Prostate gland (tissue), 2 donors: ENCODE results near the gene CADPS2.

Experiments used
- POLR2A ChIP-seq: fragments of 450-650 bp; IDR thresholded peaks from one replicate; pipeline ENCODE4 v1.6.1; 2016; ENCODE audit warnings: antibody characterized with exemption, mild to moderate bottlenecking
- POLR2AphosphoS5 ChIP-seq: sonication (generic); formaldehyde crosslinking; IDR thresholded peaks from one replicate; pipeline ENCODE4 v1.6.1; 2017; ENCODE audit warnings: antibody characterized with exemption
- TF ChIP-seq, protein P1 (sequence below), 4 experiments: fragments of 200-600 bp in 2 of 4; fragments of 450-650 bp in 2 of 4; sonication (generic) in 2 of 4; IDR thresholded peaks; 1 replicate in 3 of 4; 2 replicates in 1 of 4; pipeline ENCODE4 v1.5.1; 2016 to 2019; ENCODE audit warnings: antibody characterized with exemption in 4 of 4, mild to moderate bottlenecking in 2 of 4, moderate library complexity in 2 of 4

GRCh38 chr7:122363144-122363543, 523.1 kb downstream of the CADPS2 start:
- no peak for TF ChIP-seq POLR2A
- TF ChIP-seq, protein P1, sequence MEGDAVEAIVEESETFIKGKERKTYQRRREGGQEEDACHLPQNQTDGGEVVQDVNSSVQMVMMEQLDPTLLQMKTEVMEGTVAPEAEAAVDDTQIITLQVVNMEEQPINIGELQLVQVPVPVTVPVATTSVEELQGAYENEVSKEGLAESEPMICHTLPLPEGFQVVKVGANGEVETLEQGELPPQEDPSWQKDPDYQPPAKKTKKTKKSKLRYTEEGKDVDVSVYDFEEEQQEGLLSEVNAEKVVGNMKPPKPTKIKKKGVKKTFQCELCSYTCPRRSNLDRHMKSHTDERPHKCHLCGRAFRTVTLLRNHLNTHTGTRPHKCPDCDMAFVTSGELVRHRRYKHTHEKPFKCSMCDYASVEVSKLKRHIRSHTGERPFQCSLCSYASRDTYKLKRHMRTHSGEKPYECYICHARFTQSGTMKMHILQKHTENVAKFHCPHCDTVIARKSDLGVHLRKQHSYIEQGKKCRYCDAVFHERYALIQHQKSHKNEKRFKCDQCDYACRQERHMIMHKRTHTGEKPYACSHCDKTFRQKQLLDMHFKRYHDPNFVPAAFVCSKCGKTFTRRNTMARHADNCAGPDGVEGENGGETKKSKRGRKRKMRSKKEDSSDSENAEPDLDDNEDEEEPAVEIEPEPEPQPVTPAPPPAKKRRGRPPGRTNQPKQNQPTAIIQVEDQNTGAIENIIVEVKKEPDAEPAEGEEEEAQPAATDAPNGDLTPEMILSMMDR (IDR thresholded peaks at IDR 0.05), result no peak
- no peak for TF ChIP-seq POLR2AphosphoS5
